Measurements from ENCODE around the gene MYF5.

DNA sequence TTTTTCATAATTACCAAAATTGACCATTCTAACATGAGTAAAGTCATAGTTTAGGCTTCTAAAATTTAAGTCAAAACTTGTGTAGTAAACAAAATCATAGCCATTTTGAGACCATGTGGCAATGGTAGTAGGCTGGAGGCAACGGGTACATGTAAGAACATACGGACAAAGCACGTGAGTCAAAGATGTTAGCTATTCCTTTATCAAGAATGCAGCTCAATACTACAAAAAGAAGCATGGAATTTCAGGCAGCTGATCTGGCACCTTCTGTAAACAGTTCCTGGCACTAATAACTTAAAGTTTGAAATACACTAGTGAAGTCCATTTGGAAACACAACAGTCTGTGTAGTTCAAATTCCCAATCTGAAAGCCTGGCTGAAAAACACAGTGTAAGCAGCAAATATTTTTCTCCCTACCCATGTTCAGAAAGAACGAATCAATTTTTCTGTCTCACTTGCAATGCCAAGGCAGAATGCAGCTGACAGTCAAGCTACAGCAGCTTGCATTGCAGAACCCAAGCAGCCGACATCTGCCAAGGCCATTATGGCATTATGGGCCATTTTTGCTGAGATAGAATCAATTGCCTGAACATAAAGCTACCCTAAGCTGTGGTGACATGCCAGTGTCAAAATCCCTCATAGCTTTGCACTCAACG lies 29.3 kb downstream of the MYF5 start:
- TF ChIP-seq, protein P1, sequence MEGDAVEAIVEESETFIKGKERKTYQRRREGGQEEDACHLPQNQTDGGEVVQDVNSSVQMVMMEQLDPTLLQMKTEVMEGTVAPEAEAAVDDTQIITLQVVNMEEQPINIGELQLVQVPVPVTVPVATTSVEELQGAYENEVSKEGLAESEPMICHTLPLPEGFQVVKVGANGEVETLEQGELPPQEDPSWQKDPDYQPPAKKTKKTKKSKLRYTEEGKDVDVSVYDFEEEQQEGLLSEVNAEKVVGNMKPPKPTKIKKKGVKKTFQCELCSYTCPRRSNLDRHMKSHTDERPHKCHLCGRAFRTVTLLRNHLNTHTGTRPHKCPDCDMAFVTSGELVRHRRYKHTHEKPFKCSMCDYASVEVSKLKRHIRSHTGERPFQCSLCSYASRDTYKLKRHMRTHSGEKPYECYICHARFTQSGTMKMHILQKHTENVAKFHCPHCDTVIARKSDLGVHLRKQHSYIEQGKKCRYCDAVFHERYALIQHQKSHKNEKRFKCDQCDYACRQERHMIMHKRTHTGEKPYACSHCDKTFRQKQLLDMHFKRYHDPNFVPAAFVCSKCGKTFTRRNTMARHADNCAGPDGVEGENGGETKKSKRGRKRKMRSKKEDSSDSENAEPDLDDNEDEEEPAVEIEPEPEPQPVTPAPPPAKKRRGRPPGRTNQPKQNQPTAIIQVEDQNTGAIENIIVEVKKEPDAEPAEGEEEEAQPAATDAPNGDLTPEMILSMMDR (conservative IDR thresholded peaks at IDR 0.05; ENCODE audit: low read length), result no peak
- TF ChIP-seq EZH2phosphoT487 (IDR thresholded peaks at IDR 0.05; ENCODE audit: borderline replicate concordance), result no peak

All from Loucy (cell line).